Measurements from ENCODE around the gene PON1. TPM values are rescaled to one million over a fixed set of nuclear protein-coding genes. Genes with fewer than 3 reads are reported as not detected.

PON1 gene
- total and polyA plus RNA-seq, 2 donors, result 6.9 to 11.7 TPM

- 93% methylated on average over 2 of the region's 2 CpGs for WGBS
- DNase-seq (ENCODE audit: low read depth in 6 of 9, low spot score in 9 of 9), result no peak
These were observed 44.9 kb downstream of the PON1 start for GRCh38 chr7:95279417-95279816.

GRCh38 chr7:95276114-95276513 is 48.2 kb downstream of the PON1 start:
- Histone ChIP-seq H3K4me3 (ENCODE audit: low read length in 2 of 2) (no peak overlapping the region), H3K27me3 (ENCODE audit: control insufficient read depth in 2 of 2, insufficient read depth in 1 of 2, low read length in 1 of 2) (no peaks in the 10 kb centered on the region), H3K27ac (ENCODE audit: low read depth in 1 of 2, low read length in 1 of 2) (no peak overlapping the region), H3K4me1 (ENCODE audit: control insufficient read depth in 2 of 2, insufficient read depth in 2 of 2, low read length in 2 of 2) (no peaks in the 10 kb centered on the region), H3K36me3 (ENCODE audit: control insufficient read depth in 2 of 2, insufficient read depth in 2 of 2, low read length in 1 of 2) (no peaks in the 10 kb centered on the region), H3K9me3 (ENCODE audit: control insufficient read depth in 2 of 2, insufficient read depth in 1 of 2, low read length in 1 of 2) (no peaks in the 10 kb centered on the region)
- 94% methylated on average over 2 of the region's 2 CpGs for WGBS
- DNase-seq (ENCODE audit: low read depth in 6 of 9, low spot score in 9 of 9), result no peak

More at GRCh38 chr7:95279417-95279816, 44.9 kb downstream of the PON1 start:
- H3K4me1 ChIP-seq (ENCODE audit: control insufficient read depth in 2 of 2, insufficient read depth in 2 of 2, low read length in 2 of 2), result no peaks in the 10 kb centered on the region
- H3K27me3 ChIP-seq (ENCODE audit: control insufficient read depth in 2 of 2, insufficient read depth in 1 of 2, low read length in 1 of 2), result no peaks in the 10 kb centered on the region
- no peaks in the 10 kb centered on the region for H3K9me3 ChIP-seq (ENCODE audit: control insufficient read depth in 2 of 2, insufficient read depth in 1 of 2, low read length in 1 of 2)
- H3K4me3 ChIP-seq (ENCODE audit: low read length in 2 of 2), result no peak overlapping the region
- H3K36me3 ChIP-seq (ENCODE audit: control insufficient read depth in 2 of 2, insufficient read depth in 2 of 2, low read length in 1 of 2), result no peaks in the 10 kb centered on the region
- H3K27ac ChIP-seq (ENCODE audit: low read depth in 1 of 2, low read length in 1 of 2), result no peak overlapping the region

GRCh38 chr7:95269640-95270039 is 54.7 kb downstream of the PON1 start:
- Histone ChIP-seq H3K9me3 (ENCODE audit: control insufficient read depth in 2 of 2, insufficient read depth in 1 of 2, low read length in 1 of 2) (no peaks in the 10 kb centered on the region), H3K27me3 (ENCODE audit: control insufficient read depth in 2 of 2, insufficient read depth in 1 of 2, low read length in 1 of 2) (no peaks in the 10 kb centered on the region), H3K27ac (ENCODE audit: low read depth in 1 of 2, low read length in 1 of 2) (no peak overlapping the region), H3K4me3 (ENCODE audit: low read length in 2 of 2) (no peak overlapping the region), H3K4me1 (ENCODE audit: control insufficient read depth in 2 of 2, insufficient read depth in 2 of 2, low read length in 2 of 2) (no peaks in the 10 kb centered on the region), H3K36me3 (ENCODE audit: control insufficient read depth in 2 of 2, insufficient read depth in 2 of 2, low read length in 1 of 2) (no peaks in the 10 kb centered on the region)
- DNase-seq (ENCODE audit: low read depth in 6 of 9, low spot score in 9 of 9), result no peak
- 96% methylated on average over 5 of the region's 5 CpGs for WGBS

- Histone ChIP-seq H3K4me3 (ENCODE audit: low read length in 2 of 2) (no peak overlapping the region), H3K27me3 (ENCODE audit: control insufficient read depth in 2 of 2, insufficient read depth in 1 of 2, low read length in 1 of 2) (no peaks in the 10 kb centered on the region), H3K27ac (ENCODE audit: low read depth in 1 of 2, low read length in 1 of 2) (no peak overlapping the region), H3K36me3 (ENCODE audit: control insufficient read depth in 2 of 2, insufficient read depth in 2 of 2, low read length in 1 of 2) (no peaks in the 10 kb centered on the region), H3K4me1 (ENCODE audit: control insufficient read depth in 2 of 2, insufficient read depth in 2 of 2, low read length in 2 of 2) (no peaks in the 10 kb centered on the region), H3K9me3 (ENCODE audit: control insufficient read depth in 2 of 2, insufficient read depth in 1 of 2, low read length in 1 of 2) (no peaks in the 10 kb centered on the region)
- WGBS, result 97% methylated on average over 2 of the region's 2 CpGs
- no peak for DNase-seq (ENCODE audit: low read depth in 6 of 9, low spot score in 9 of 9)
These were observed 56.6 kb downstream of the PON1 start for GRCh38 chr7:95267754-95268153.

- Histone ChIP-seq H3K9me3 (ENCODE audit: control insufficient read depth in 2 of 2, insufficient read depth in 1 of 2, low read length in 1 of 2) (no peaks in the 10 kb centered on the region), H3K27me3 (ENCODE audit: control insufficient read depth in 2 of 2, insufficient read depth in 1 of 2, low read length in 1 of 2) (no peaks in the 10 kb centered on the region), H3K4me3 (ENCODE audit: low read length in 2 of 2) (no peak overlapping the region), H3K27ac (ENCODE audit: low read depth in 1 of 2, low read length in 1 of 2) (no peak overlapping the region), H3K4me1 (ENCODE audit: control insufficient read depth in 2 of 2, insufficient read depth in 2 of 2, low read length in 2 of 2) (no peaks in the 10 kb centered on the region), H3K36me3 (ENCODE audit: control insufficient read depth in 2 of 2, insufficient read depth in 2 of 2, low read length in 1 of 2) (no peaks in the 10 kb centered on the region)
- no peak for DNase-seq (ENCODE audit: low read depth in 6 of 9, low spot score in 9 of 9)
- WGBS, result 94% methylated on average over 2 of the region's 2 CpGs
These were observed 58.7 kb downstream of the PON1 start for GRCh38 chr7:95265634-95266033.

GRCh38 chr7:95264363-95264891 is 59.9 kb downstream of the PON1 start:
- Histone ChIP-seq H3K36me3 (ENCODE audit: control insufficient read depth in 2 of 2, insufficient read depth in 2 of 2, low read length in 1 of 2) (no peaks in the 10 kb centered on the region), H3K27me3 (ENCODE audit: control insufficient read depth in 2 of 2, insufficient read depth in 1 of 2, low read length in 1 of 2) (no peaks in the 10 kb centered on the region), H3K4me3 (ENCODE audit: low read length in 2 of 2) (no peak overlapping the region), H3K9me3 (ENCODE audit: control insufficient read depth in 2 of 2, insufficient read depth in 1 of 2, low read length in 1 of 2) (no peaks in the 10 kb centered on the region), H3K4me1 (ENCODE audit: control insufficient read depth in 2 of 2, insufficient read depth in 2 of 2, low read length in 2 of 2) (no peaks in the 10 kb centered on the region), H3K27ac (ENCODE audit: low read depth in 1 of 2, low read length in 1 of 2) (no peak overlapping the region)
- no peak for DNase-seq (ENCODE audit: low read depth in 6 of 9, low spot score in 9 of 9)
- WGBS, result 94% methylated on average over 6 of the region's 6 CpGs

GRCh38 chr7:95263785-95264362 is 60.5 kb downstream of the PON1 start:
- Histone ChIP-seq H3K4me1 (ENCODE audit: control insufficient read depth in 2 of 2, insufficient read depth in 2 of 2, low read length in 2 of 2) (no peaks in the 10 kb centered on the region), H3K9me3 (ENCODE audit: control insufficient read depth in 2 of 2, insufficient read depth in 1 of 2, low read length in 1 of 2) (no peaks in the 10 kb centered on the region), H3K27ac (ENCODE audit: low read depth in 1 of 2, low read length in 1 of 2) (no peak overlapping the region), H3K4me3 (ENCODE audit: low read length in 2 of 2) (no peak overlapping the region), H3K36me3 (ENCODE audit: control insufficient read depth in 2 of 2, insufficient read depth in 2 of 2, low read length in 1 of 2) (no peaks in the 10 kb centered on the region), H3K27me3 (ENCODE audit: control insufficient read depth in 2 of 2, insufficient read depth in 1 of 2, low read length in 1 of 2) (no peaks in the 10 kb centered on the region)
- DNase-seq (ENCODE audit: low read depth in 6 of 9, low spot score in 9 of 9), result no peak
- 96% methylated on average over 4 of the region's 4 CpGs for WGBS

GRCh38 chr7:95262875-95263274 is 61.5 kb downstream of the PON1 start:
- H3K4me1 ChIP-seq (ENCODE audit: control insufficient read depth in 2 of 2, insufficient read depth in 2 of 2, low read length in 2 of 2), result no peaks in the 10 kb centered on the region
- H3K27me3 ChIP-seq (ENCODE audit: control insufficient read depth in 2 of 2, insufficient read depth in 1 of 2, low read length in 1 of 2), result no peaks in the 10 kb centered on the region
- no peak for DNase-seq (ENCODE audit: low read depth in 6 of 9, low spot score in 9 of 9)
- no peak overlapping the region for H3K27ac ChIP-seq (ENCODE audit: low read depth in 1 of 2, low read length in 1 of 2)
- WGBS, result 96% methylated on average over 2 of the region's 2 CpGs
- H3K4me3 ChIP-seq (ENCODE audit: low read length in 2 of 2), result no peak overlapping the region
- no peaks in the 10 kb centered on the region for H3K36me3 ChIP-seq (ENCODE audit: control insufficient read depth in 2 of 2, insufficient read depth in 2 of 2, low read length in 1 of 2)
- H3K9me3 ChIP-seq (ENCODE audit: control insufficient read depth in 2 of 2, insufficient read depth in 1 of 2, low read length in 1 of 2), result no peaks in the 10 kb centered on the region

- no peaks in the 10 kb centered on the region for H3K27me3 ChIP-seq (ENCODE audit: control insufficient read depth in 2 of 2, insufficient read depth in 1 of 2, low read length in 1 of 2)
- H3K27ac ChIP-seq (ENCODE audit: low read depth in 1 of 2, low read length in 1 of 2), result no peak overlapping the region
- H3K9me3 ChIP-seq (ENCODE audit: control insufficient read depth in 2 of 2, insufficient read depth in 1 of 2, low read length in 1 of 2), result no peaks in the 10 kb centered on the region
- H3K4me1 ChIP-seq (ENCODE audit: control insufficient read depth in 2 of 2, insufficient read depth in 2 of 2, low read length in 2 of 2), result no peaks in the 10 kb centered on the region
- no peak for DNase-seq (ENCODE audit: low read depth in 6 of 9, low spot score in 9 of 9)
- H3K36me3 ChIP-seq (ENCODE audit: control insufficient read depth in 2 of 2, insufficient read depth in 2 of 2, low read length in 1 of 2), result no peaks in the 10 kb centered on the region
- no peak overlapping the region for H3K4me3 ChIP-seq (ENCODE audit: low read length in 2 of 2)
These were observed 62.4 kb downstream of the PON1 start for GRCh38 chr7:95261895-95262415.
